Measurements from ENCODE around the gene ANKRD40CL.

GRCh38 chr17:50805486-50805885 is 38.2 kb upstream of the ANKRD40CL start:
- TF ChIP-seq CTCF (IDR thresholded peaks at IDR 0.05) (no peak), POLR2A (IDR thresholded peaks at IDR 0.05) (no peak)

Measured in esophagus squamous epithelium (tissue), 4 donors.